Right lobe of liver (tissue), 4 donors: Measurements from ENCODE around the gene MFAP3.

Experiments
- POLR2A ChIP-seq: fragments of 450-650 bp; IDR thresholded peaks from one replicate; pipeline ENCODE4 v1.6.1; 2017; ENCODE audit warnings: antibody characterized with exemption, mild to moderate bottlenecking
- TF ChIP-seq, protein P1 (sequence below), 4 donors: fragments of 200-600 bp in 3 of 4; fragments of 450-650 bp in 1 of 4; IDR thresholded peaks; one replicate each; pipeline versions ENCODE4 v1.5.1 to v1.8.0; 2016 to 2022; ENCODE audit warnings: antibody characterized with exemption in 4 of 4, mild to moderate bottlenecking in 2 of 4
- donor health status: DM: no; HTN: no; CAD: no.
- donor health status: DM: no; HTN: no; CAD: no.
- donor health status: DM: no; HTN: yes; CAD: no.

DNA sequence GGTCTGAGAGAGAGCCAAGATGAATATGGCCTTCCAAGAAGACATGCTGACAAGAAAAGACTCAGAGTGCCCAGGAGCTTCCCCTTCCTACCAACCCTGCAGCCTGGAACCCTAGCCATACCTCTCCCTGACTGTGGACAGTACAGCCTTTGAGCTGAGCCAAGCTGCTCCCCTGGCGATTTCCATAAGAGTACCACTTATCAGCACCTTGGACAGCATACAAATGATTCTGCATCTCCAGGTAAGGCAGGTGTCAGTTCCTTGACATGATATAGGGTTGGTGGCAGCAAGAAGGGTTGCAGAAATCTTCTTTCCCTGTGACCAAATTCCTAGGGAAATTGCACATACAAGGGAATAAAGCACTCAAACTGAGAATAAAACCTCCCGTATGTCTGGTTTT is 58.3 kb downstream of the MFAP3 start:
- TF ChIP-seq, protein P1, sequence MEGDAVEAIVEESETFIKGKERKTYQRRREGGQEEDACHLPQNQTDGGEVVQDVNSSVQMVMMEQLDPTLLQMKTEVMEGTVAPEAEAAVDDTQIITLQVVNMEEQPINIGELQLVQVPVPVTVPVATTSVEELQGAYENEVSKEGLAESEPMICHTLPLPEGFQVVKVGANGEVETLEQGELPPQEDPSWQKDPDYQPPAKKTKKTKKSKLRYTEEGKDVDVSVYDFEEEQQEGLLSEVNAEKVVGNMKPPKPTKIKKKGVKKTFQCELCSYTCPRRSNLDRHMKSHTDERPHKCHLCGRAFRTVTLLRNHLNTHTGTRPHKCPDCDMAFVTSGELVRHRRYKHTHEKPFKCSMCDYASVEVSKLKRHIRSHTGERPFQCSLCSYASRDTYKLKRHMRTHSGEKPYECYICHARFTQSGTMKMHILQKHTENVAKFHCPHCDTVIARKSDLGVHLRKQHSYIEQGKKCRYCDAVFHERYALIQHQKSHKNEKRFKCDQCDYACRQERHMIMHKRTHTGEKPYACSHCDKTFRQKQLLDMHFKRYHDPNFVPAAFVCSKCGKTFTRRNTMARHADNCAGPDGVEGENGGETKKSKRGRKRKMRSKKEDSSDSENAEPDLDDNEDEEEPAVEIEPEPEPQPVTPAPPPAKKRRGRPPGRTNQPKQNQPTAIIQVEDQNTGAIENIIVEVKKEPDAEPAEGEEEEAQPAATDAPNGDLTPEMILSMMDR (IDR thresholded peaks at IDR 0.05), result no peak
- TF ChIP-seq POLR2A, result no peak
